IMR-90 (cell line): ENCODE results near the gene ELMO1.

Experiments
- CTCF ChIP-seq: conservative IDR thresholded peaks from 2 replicates; pipeline ENCODE4 v1.5.1; 2012; ENCODE audit warnings: mild to moderate bottlenecking, low read depth, low read length, improper control_type of control experiment
- MXI1 ChIP-seq: IDR thresholded peaks from 2 replicates; pipeline ENCODE4 v1.6.1; 2012; ENCODE audit warnings: low read depth, mild to moderate bottlenecking, low read length, moderate library complexity, borderline replicate concordance
- POLR2A ChIP-seq: IDR thresholded peaks from 2 replicates; pipeline ENCODE4 v1.6.1; 2012; ENCODE audit warnings: mild to moderate bottlenecking, low read depth, low read length
- RAD21 ChIP-seq: IDR thresholded peaks from 2 replicates; pipeline ENCODE4 v1.6.1; 2012; ENCODE audit warnings: low read length, improper control_type of control experiment

GRCh38 chr7:36984710-36985312 is 463.9 kb downstream of the ELMO1 start:
- TF ChIP-seq CTCF (no peak), POLR2A (no peak), RAD21 (no peak), MXI1 (no peak)
